ENCODE data around the gene DNAJC21.
"Not testable (repeated sequence)": the region's sequence is repeated elsewhere in the genome, so short reads cannot be mapped to it uniquely, and the experiment has no call there.

The DNAJC21 gene

DNA sequence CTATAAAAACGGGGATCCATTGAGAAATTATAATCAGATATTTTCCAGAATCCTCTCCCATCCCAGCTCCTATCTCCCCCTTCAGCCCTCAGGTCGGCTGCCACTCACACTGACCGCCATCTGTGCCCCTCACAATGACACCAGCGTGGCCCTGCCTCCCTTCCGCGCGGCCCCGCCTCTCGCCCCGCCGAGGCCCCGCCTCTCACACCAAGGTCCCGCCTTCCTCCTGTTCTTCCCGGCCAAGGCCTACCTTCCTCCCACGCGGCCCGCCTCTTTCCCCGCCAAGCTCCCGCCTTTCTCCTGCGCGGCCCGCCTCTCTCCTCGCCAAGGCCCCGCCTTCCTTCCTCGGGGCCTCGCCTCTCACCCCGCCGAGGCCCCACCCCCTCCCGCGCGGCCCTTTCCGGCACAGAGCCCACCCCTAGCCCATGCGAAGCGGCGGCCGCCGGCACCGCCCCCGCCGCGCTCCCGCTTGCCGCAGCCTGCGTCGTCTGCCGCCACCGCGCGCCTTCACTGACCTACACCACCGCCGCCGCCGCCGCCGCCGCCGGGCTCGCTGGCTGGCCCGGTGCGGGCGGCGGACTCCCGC is at the start of gene DNAJC21:
Gene DNAJC21, plus strand, starts transcription at position 426 of the 586 bp plus-strand sequence. CDS start 261 bp downstream, outside the sequence.
- peak; percentile 88 to 96 for DNase-seq

GRCh38 chr5:34881246-34881645 is 48.1 kb upstream of the DNAJC21 start:
- no peak for DNase-seq

DNA sequence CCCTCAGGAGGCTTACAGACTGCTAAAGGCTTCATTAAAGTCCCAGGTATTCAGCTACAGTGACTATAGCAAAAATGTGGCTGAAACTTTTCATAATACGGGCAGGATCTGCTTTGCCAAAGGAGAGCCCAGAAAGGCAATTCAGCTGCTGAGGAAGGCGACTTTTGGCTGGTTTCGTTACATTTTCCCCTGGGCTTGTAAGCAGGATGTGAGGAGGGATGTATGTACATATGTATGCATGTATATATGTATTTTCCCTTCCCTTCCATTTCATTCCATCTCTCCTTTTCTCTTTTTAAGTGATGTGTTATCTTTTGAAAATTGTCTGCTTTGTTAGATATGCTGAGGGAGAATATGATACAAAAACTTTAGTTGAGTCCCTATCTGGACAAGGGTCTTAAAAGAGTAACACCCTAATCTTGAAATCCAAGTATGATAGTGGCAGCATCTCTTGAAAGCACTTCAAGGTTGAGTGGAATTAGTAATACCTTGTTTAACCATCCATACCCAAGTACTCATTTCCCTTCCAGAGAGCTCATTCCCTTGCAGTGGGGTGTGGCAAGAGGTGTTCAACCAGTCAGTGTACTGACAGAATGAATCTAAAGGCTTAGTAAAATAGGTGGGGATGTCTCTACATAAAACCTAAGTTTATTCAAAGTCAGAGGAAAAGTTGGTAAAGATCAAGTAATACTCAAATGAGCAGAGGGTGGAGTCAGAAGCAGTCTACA is 42.8 kb upstream of the DNAJC21 start:
- DNase-seq, result no peak

GRCh38 chr5:34889394-34889793 is 40.0 kb upstream of the DNAJC21 start:
- no peak for DNase-seq

- DNase-seq, result no peak
Observed at GRCh38 chr5:34891981-34892380, 37.4 kb upstream of the DNAJC21 start.

GRCh38 chr5:34892414-34892813 is 36.9 kb upstream of the DNAJC21 start:
- no peak for DNase-seq

- DNase-seq, result no peak
Observed at GRCh38 chr5:34894716-34895115, 34.6 kb upstream of the DNAJC21 start.

- DNase-seq, result no peak
Observed at GRCh38 chr5:34895641-34896419, 33.5 kb upstream of the DNAJC21 start.

GRCh38 chr5:34897646-34898045 is 31.7 kb upstream of the DNAJC21 start:
- DNase-seq, result no peak

- peak in 1 of 2 experiments; percentile 61 for DNase-seq
Observed at GRCh38 chr5:34898258-34898895, 31.0 kb upstream of the DNAJC21 start.

- DNase-seq, result no peak
Observed at GRCh38 chr5:34899066-34899465, 30.3 kb upstream of the DNAJC21 start.

DNA sequence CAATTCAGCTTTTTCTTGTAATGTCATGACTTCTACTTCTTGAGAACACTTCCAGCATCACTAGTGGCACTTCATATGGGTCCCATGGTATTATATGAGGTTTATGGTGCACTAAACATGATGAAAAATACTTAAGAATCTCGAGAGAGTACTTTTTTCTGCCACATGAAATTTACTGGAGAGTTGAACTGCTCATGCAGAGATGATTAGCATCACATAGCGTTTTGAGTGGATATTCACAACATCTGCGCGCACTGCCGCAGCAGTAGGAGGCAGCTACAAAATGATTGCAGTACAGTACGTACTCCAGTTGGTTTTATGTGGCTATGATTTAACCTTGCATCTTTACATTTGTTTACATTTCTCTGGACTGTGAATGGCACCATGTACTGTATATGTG is 28.7 kb upstream of the DNAJC21 start:
- DNase-seq, result no peak

GRCh38 chr5:34903260-34903659 is 26.1 kb upstream of the DNAJC21 start:
- no peak for DNase-seq

DNA sequence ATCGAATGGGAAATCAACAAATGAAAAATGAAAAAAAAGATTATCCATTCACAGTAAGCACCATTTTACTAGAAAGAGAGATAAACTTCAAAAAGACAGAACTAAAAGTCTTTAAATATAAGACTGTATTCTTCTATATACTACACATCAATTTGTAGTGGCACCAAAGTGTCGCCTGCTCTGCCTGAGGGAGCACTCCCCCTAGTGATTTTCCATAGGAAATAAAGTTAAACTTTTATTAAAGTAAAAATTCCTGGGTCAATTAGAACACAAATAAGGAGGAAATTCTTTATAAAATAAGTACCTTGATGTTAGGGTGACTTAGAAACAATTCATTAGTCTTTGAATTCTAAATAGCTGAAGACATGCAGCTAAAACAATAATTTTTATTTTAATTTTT is 23.8 kb upstream of the DNAJC21 start:
- no peak for DNase-seq

DNA sequence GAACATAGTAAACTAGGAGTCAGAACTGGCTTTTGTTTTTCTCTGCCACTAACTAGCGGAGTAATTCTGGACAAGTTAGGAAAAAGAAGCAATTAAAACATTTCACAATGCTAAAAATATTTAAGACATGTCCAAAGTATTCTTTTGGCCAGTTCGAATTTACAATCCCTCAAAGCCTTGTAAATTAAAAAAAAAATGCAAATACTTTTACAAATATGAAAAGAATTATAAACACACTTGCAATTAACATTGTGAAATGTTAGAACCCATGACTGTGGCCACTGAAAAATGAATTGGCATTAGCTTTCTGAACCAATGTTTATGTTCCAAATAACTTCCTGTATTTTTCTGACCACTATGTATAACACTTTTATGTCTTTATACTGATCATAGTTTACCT is 16.3 kb upstream of the DNAJC21 start:
- DNase-seq, result no peak

DNA sequence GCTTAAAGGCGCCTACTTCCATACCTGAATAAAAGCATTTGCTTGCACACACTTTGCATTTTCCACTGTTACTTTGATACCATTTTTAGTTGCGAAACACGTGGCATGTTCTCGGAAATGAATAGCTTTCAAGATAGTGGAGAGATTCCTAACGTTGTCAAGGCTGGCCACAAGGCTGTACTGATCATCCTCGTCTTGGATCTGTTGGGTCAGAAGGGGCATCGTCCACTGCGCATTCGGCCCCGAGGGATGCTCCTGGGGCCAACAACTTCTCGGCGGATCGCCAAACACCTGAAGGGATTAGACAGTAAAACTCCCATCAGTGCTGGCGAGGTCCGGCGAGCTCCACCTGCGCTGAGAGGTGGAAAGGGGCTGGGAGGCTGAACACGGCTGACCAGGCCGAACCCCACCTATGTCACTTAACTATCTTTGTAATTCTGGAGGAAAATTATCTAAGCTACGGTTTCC is 14.7 kb upstream of the DNAJC21 start:
- no peak for DNase-seq

- DNase-seq, result peak; percentile 48 to 92
Observed at GRCh38 chr5:34915139-34915855, 14.1 kb upstream of the DNAJC21 start, which contains the start of the genes BRIX1 and RAD1. Gene BRIX1, plus strand, starts transcription at chr5:34915711. Its CDS starts 28 bp downstream, at chr5:34915739. Gene RAD1, minus strand, starts transcription at chr5:34915504. Its CDS starts 612 bp downstream, at chr5:34914892.

GRCh38 chr5:34915856-34916192 is 13.5 kb upstream of the DNAJC21 start:
- no peak for DNase-seq

DNA sequence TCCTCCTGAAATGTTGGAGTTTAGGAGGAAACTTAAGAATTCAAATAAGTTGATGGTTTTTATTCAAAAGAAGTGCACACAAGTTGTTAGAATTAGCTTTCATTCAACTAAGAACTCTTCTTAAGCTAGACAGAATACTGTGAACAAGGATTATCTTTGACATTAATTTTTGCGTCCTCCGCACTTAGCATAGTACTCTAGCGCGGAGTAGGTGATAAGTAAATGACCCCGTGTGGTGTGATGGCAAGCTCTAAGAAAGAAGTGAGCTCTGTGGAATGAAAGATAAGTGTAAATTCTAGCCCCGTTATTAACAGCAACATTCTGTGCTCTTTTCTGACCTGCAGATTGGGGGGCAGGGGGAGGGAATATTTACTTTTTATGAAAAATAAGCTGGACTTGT is 12.8 kb upstream of the DNAJC21 start:
- no peak for DNase-seq

DNA sequence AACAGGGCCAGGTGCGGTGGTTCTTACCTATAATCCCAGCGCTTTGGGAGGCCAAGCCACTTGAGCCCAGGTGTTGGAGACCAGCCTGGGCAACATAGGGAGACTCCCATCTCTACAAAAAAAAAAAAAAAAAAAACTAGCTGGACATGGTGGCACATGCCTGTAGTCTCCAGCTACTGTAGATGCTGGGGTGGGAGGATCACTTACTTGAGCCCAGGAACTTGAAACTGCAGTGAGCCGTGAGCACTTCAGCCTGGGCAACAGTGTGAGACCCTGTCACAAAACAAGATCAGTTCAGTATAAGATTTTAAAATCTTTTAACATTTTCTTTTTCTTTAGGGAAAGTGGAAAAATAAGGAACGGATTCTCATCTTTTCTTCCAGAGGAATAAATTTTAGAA is 11.3 kb upstream of the DNAJC21 start:
- no peak for DNase-seq

GRCh38 chr5:34919077-34919476 is 10.3 kb upstream of the DNAJC21 start:
- DNase-seq, result no peak

GRCh38 chr5:34923256-34923655 is 6.1 kb upstream of the DNAJC21 start:
- not testable (repeated sequence) for DNase-seq

Measured in cerebellar nuclear complex (tissue), 1 donor.